HL-60 (cell line): ENCODE data around the gene KMT5B.

Source experiments
- CTCF ChIP-seq: IDR thresholded peaks from one replicate; pipeline ENCODE4 v1.5.1; 2011; ENCODE audit warnings: low read length, control low read depth, inconsistent platforms; ENCODE audit not compliant: insufficient read depth
- GABPA ChIP-seq: IDR thresholded peaks from 2 replicates; pipeline ENCODE4 v1.6.1; 2012; ENCODE audit warnings: low read depth
- POLR2AphosphoS5 ChIP-seq: IDR thresholded peaks from 2 replicates; pipeline ENCODE4 v1.6.1; 2012; ENCODE audit warnings: low read depth
- REST ChIP-seq: IDR thresholded peaks from 2 replicates; pipeline ENCODE4 v1.6.1; 2012; ENCODE audit warnings: low read depth; ENCODE audit not compliant: insufficient replicate concordance
- SPI1 ChIP-seq: IDR thresholded peaks from 2 replicates; pipeline ENCODE4 v1.6.1; 2012; ENCODE audit warnings: low read depth, mild to moderate bottlenecking, borderline replicate concordance

- TF ChIP-seq POLR2AphosphoS5 (no peak), CTCF (no peak), GABPA (no peak), REST (no peak), SPI1 (no peak)
Observed at GRCh38 chr11:68153742-68154141, 59.4 kb downstream of the KMT5B start.
